ENCODE data around the gene PRSS8.

PRSS8 gene

GRCh38 chr16:31099860-31100638 lies 35.5 kb downstream of the PRSS8 start:
- no peak for DNase-seq
- no peaks in the 10 kb centered on the region for H3K4me1 ChIP-seq
- H3K4me3 ChIP-seq (ENCODE audit: low read depth, low read length) = no peak overlapping the region
- no peaks in the 10 kb centered on the region for H3K9me3 ChIP-seq
- H3K27me3 ChIP-seq = no peaks in the 10 kb centered on the region
- no peaks in the 10 kb centered on the region for H3K36me3 ChIP-seq
- TF ChIP-seq, protein P1, sequence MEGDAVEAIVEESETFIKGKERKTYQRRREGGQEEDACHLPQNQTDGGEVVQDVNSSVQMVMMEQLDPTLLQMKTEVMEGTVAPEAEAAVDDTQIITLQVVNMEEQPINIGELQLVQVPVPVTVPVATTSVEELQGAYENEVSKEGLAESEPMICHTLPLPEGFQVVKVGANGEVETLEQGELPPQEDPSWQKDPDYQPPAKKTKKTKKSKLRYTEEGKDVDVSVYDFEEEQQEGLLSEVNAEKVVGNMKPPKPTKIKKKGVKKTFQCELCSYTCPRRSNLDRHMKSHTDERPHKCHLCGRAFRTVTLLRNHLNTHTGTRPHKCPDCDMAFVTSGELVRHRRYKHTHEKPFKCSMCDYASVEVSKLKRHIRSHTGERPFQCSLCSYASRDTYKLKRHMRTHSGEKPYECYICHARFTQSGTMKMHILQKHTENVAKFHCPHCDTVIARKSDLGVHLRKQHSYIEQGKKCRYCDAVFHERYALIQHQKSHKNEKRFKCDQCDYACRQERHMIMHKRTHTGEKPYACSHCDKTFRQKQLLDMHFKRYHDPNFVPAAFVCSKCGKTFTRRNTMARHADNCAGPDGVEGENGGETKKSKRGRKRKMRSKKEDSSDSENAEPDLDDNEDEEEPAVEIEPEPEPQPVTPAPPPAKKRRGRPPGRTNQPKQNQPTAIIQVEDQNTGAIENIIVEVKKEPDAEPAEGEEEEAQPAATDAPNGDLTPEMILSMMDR (IDR thresholded peaks at IDR 0.05; ENCODE audit: low read depth, low read length) = no peak; the same call in 1 of the 2 replicates

GRCh38 chr16:31094424-31095120 lies 41.0 kb downstream of the PRSS8 start, which contains the start of gene VKORC1:
VKORC1 (minus strand) TSS chr16:31094797; CDS start chr16:31094729, 68 bp downstream.
- H3K4me3 ChIP-seq (ENCODE audit: low read depth, low read length) = peak within 1 kb of the TSS; percentile 96
- no peaks in the 10 kb centered on the region for H3K9me3 ChIP-seq
- H3K4me1 ChIP-seq = no peaks in the 10 kb centered on the region
- peak; percentile 97 for DNase-seq
- H3K36me3 ChIP-seq = peaks cover 10% of the 10 kb centered on the region
- TF ChIP-seq, protein P1 (IDR thresholded peaks at IDR 0.05; ENCODE audit: low read depth, low read length) = no peak
- no peaks in the 10 kb centered on the region for H3K27me3 ChIP-seq

- Histone ChIP-seq H3K9me3 (no peaks in the 10 kb centered on the region), H3K36me3 (peaks cover 10% of the 10 kb centered on the region), H3K27me3 (no peaks in the 10 kb centered on the region), H3K4me1 (no peaks in the 10 kb centered on the region), H3K4me3 (ENCODE audit: low read depth, low read length) (peak overlapping the region; percentile 96)
- TF ChIP-seq, protein P1 (IDR thresholded peaks at IDR 0.05; ENCODE audit: low read depth, low read length) = no peak
- DNase-seq = no peak
These were observed 41.5 kb downstream of the PRSS8 start for GRCh38 chr16:31094088-31094423.

- TF ChIP-seq, protein P1 (IDR thresholded peaks at IDR 0.05; ENCODE audit: low read depth, low read length) = no peak
- Histone ChIP-seq H3K27me3 (no peaks in the 10 kb centered on the region), H3K4me1 (no peaks in the 10 kb centered on the region), H3K4me3 (ENCODE audit: low read depth, low read length) (peak overlapping the region; percentile 96), H3K36me3 (peaks cover 10% of the 10 kb centered on the region), H3K9me3 (no peaks in the 10 kb centered on the region)
- DNase-seq = peak; percentile 60
These were observed 42.3 kb downstream of the PRSS8 start for GRCh38 chr16:31093132-31093703.

GRCh38 chr16:31092330-31092729 lies 43.2 kb downstream of the PRSS8 start:
- H3K9me3 ChIP-seq = no peaks in the 10 kb centered on the region
- peaks cover 10% of the 10 kb centered on the region for H3K36me3 ChIP-seq
- TF ChIP-seq, protein P1 (IDR thresholded peaks at IDR 0.05; ENCODE audit: low read depth, low read length) = no peak
- H3K27me3 ChIP-seq = no peaks in the 10 kb centered on the region
- no peaks in the 10 kb centered on the region for H3K4me1 ChIP-seq
- DNase-seq = no peak
- no peak overlapping the region for H3K4me3 ChIP-seq (ENCODE audit: low read depth, low read length)
